ENCODE data around the gene MPV17.
"Not testable (repeated sequence)": the region's sequence is repeated elsewhere in the genome, so short reads cannot be mapped to it uniquely, and the experiment has no call there.

The MPV17 gene

DNA sequence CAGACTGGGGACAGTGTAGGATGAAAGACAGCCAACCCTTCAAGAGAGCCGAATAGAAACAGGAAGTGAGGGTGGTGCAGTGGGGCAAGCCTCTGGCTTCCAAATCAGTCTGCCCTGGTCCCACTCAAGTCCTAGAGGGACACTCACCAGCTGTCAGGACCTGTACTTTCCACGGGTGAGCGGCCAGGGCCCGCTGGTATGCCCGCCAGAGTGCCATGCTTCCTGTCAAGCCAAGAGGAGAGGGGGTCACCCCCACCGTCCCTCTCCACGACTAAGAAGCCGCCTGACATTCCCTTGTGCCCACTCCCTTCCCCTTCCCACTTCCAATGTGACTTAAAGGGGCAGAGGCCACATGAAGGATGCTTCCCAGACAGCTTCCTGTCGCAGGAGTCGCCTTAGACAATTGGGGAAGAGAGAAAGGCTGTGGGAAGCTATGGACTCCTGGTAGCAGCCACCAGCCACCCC is 564 bp downstream of the MPV17 start:
- DNase-seq: peak; percentile 9

DNA sequence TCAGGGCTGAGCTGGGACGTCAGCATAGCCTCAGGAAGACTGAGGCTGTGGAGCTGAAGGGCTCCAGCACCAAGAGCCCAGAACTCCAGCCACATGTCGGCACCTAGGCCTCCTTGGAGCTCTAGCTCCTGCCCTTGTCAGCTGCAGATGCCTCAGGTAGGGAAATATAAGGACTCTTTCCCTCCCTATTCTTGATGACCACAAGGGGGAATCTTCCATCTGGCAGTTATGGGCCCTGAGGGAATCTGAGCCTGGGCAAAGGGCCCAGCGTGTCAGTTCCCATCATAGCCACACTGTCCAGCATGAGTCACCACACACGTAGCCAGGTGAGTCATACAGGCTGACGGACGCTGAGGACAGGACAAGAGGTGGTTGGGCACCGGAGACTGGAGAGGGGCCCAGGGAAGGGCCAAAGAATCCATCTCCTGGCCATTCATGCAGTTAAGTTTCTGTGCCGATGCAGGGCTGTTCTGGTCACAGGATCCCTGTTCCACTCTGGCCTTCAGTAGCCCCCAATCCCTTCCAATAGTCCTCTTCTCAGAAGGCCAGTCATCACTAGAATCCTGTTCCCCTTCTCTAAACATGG is 1.8 kb downstream of the MPV17 start:
- DNase-seq: no peak

DNA sequence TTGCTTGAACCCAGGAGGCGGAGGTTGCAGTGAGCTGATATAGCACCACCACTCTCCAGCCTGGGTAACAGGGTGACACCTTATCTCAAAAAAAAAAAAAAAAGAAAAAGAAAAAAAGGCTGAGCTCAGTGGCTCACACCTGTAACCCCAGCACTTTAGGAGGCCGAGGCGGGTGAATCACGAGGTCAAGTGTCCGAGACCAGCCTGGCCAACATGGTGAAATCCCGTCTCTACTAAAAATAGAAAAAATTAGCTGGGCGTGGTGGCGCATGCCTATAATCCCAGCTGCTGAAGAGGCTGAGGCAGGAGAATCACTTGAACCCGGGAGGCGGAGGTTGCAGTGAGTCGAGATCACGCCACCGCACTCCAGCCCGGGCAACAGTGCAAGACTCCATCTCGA is 3.1 kb downstream of the MPV17 start:
- not testable (repeated sequence) for DNase-seq

DNA sequence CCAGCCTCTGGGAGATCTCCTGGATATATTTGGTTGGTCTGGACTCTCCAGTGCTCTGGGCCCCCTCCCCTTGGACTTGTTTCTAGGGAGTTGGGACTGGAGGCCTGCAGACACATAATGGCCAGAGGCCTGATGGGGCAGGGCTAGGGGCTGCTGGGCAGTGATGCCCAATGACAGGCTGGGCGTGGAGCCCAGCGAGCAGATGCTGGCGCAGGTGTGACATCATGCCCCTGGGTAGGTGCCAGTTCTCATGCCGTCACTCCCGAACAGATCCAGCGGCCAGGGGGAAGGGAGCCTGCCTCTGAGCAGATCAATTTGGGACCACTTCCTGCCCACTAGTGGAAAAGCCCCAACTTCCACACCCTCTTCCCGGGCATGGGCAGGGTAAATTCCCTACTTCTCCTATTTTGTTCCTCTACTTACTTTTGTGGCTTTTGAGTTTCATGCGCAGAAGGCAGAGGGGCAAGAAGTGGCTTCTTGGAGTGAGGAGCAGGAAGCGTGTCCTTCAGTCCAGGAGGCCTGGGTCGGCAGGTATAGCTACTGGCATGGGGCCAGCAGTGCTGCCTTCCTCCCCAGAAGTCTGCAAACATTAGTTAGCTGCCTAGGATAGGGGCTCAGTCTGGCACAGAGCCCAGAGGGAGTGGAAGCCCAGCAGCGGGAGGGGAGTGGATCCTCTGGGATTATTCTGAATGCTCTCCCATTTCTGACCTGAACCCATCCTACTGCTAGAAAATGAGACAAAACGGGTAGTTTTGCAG is 6.1 kb downstream of the MPV17 start:
- DNase-seq: no peak

DNA sequence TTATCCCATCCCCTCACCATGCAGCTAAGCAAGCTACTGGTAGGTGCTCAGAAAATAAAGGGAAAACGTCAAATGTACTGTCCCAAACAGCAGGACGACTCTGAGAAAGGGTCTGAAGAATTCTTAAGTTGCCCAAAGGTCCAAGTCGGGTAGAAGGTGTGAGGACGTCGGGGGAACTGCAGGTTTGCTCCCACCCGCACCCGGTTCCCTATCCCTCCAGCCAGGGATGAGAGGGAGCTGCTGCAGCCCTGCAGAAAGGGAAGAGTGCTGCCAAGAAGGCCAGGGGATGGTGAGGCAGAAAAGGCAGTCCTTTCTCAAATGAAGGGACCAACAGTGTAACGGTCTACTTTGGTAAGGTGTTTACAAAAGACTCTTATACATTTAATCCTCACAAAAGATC is 7.8 kb downstream of the MPV17 start:
- no peak for DNase-seq

DNA sequence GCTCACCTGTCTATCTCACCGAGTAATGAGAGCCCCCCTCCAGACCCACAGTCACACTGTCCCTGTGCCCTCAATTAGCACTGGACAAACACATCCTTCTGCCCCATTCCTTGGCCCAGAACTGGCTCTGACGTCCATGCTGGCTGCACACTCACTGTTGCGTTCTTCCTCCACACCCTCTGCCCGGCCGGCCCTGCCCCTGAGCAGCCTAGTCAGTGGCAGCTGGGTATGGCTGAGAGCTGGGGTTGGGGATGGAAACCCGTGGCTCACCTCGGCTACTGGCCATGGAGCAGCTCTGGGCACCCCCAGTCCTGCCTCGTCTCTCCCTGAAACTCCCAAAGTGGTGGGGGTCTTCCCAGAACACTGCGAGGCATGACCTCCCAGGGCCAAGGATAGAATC is 8.2 kb downstream of the MPV17 start:
- DNase-seq: no peak

DNA sequence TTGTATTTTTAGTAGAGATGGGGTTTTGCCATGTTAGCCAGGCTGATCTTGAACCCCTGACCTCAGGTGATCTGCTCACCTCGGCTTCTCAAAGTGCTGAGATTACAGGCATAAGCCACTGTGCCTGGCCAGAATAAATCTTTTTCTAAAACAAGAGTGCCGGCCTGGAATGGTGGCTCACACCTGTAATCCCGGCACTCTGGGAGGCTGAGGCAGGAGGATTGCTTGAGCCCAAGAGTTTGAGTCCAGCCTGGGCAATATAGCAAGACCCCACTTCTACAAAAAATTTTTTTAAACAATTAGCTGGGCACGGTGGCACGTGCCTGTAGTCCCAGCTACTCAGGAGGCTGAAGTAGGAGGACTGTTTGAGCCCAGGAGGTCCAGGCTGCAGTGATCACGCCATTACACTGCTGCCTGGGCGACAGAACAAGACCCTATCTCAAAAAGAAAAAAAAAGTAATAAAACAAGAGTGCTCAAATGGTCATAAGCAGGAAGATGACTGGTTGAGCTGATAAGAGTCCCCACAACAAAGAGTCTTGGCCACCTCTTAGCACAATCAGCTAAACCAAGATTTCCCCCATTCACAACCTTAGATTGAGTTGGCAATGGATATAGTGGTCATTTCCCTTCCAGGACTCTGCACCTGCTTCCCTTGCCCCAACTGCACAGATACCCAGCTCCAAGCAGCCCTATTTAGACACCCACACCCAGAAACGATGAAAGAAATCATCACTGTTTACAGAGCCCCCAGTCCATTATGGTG is 8.8 kb downstream of the MPV17 start:
- DNase-seq: no peak

DNA sequence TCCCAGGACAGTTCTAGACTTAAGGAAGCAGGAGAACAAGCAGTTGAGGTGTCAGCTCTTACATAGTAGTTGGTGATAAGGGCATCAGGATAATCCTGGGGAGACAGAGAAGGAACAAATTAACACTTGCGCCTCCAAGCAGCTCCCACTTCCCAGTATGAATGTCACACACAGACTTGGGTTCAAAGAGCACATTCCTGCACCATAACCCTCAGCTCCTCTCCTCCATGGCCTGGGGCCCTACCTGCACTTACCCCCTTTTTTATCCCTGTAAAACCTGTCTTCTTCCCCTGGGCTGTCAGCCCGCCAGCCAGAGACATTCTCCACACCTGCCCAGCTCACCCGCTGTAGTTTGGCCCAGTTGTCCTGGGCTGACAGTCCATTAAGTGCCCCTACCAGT is 10.7 kb downstream of the MPV17 start:
- DNase-seq: no peak

DNA sequence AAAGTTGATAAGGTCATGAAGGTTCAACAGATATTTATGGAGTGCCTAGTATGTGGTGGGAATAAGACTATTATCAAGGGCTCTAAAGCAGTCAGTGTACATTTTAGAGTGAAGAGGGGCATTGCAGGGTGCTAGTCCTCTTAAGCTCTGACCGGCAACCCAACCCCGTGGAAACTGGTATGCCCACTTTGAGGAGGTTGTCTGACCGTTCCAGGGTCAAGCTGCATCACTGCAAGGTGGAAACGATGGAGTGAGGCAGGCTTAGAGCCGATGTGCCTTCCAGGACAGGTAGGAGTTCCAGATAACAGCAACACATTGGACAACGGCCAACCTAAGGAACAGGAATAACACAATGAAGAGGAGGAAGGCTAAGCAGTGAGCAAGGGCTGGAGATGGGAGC is 13.2 kb downstream of the MPV17 start:
- no peak for DNase-seq

DNA sequence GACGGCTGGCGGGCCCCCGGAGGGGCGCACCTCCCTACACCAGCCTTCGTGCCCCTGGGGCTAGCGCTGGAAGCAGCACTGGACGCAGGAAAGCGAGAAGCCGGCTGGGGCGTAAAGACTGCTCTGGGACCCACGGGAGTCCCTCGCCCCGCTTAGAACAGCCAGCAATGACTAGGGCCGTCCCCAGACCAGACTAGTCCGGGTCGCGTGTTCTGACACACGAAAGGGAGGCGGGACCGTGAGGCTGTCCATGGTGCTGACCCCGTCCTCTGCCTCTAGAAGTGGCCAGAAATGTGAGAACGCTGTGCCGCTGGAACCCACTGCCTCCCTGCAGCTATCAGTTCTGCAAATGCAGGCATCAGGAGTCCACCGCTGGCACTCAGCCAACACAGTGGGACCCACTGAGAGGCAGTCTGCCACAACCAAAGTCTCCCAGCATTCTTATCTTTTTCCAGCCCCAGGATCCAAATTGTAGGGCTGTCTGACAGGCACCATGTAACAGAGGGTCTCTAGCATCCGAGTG is 14.5 kb downstream of the MPV17 start, which contains the start of gene UCN:
UCN (minus strand) TSS at position 87 of the 523 bp plus-strand sequence. CDS start 550 bp downstream, outside the sequence.
- no peak for DNase-seq

DNA sequence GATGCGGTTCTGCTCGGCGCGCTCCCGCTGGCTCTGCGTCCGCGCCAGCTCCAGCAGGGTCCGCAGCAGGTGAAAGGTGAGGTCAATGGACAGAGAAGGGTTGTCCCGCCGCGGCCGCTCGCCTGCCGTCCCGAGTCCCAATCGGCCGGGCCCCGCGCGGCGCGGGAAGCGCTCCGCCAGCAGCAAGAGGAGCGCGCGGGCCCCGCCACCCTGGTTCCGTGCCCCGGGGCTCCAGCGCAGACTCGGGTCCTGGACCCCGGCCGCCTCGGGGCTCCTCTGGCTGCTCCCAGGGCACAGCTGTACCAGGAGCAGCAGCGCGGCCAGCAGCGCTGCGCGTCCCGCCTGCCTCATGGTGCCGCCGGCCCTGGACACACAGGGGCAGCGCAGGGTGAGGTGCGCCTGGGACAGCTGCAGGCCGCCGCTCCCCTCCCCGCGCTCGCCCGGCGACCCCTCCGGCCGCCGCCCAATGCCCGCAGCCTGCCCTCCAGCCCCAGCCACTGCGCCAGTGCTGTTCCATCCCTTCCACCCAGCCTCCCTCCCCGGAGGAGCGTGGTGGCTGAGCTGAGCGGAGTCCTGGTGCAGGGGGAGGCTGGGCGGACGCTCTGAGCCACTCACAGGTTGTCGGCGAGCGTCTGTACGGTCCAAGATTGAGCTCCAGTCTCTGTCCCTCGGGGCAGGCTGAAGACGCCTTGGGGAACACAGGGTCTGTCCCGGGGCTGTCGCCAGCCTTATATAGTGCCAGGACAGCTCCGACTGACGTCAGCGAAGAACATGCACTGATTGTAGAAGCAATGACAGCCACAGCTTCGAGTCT is 15.1 kb downstream of the MPV17 start:
- DNase-seq: no peak

DNA sequence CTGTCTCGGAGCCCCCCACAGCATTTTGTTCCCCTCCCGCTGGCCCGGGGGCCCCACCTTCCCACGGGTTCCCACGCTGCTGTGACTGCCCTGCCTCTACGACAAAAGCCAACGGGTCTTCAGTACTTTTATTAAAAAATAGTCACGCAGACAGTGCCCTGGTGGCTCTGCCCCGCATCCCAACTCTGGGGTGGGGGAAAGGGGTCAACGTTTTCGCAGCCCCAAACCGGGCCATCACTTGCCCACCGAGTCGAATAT is 15.7 kb downstream of the MPV17 start:
- DNase-seq: no peak

DNA sequence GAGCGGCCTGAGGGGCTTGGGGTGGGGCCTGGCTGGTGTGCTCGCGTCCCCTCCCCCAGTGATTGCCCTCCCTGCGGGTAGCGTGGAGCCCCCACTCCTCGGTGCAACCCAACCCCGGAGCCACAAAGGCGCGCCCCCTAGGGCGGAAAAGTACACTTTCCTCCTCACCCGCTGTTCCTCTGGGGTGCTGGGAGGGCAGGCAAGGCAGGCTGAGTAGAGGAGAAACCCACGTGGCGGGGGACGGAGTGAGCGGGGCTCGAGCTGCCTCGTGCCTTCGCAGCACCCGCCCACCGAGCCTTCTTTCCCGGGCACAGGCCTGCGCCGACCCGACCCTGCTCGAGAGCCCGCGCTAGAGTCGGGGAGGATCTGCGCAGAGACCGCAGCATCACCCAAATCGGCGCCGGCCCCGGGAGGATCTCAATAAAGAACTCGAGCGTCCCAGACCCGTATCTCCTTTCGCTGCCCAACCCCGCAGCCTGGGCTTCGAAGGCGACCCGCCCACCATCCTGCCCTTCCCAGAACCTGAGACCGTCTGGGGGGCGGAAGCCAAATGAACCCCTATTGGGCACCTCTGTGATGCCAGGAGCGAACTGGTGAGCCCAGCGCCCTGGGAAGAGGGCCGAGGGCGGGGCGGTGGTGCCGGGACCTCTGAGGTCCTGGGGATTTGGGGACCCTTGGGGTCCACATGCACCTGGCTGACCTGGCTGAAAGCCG is 16.2 kb downstream of the MPV17 start:
- peak; percentile 34 for DNase-seq

DNA sequence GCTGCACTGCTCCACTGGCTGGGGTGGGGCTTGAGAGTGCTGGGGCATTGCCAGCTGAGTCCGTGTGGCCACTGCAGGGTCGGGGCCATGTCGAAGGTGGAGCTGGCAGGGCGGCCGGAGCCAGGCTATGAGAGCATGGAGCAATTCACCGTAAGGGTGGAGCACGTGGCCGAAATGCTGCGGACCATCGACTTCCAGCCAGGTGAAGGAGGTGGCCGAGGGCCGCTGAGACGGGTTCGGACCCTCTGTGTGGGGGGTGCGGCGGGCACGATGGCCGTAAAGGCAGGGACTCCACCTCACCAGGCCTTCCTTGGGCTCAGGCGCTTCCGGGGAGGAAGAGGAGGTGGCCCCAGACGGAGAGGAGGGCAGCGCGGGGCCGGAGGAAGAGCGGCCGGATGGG is 16.8 kb downstream of the MPV17 start:
- DNase-seq: no peak

DNA sequence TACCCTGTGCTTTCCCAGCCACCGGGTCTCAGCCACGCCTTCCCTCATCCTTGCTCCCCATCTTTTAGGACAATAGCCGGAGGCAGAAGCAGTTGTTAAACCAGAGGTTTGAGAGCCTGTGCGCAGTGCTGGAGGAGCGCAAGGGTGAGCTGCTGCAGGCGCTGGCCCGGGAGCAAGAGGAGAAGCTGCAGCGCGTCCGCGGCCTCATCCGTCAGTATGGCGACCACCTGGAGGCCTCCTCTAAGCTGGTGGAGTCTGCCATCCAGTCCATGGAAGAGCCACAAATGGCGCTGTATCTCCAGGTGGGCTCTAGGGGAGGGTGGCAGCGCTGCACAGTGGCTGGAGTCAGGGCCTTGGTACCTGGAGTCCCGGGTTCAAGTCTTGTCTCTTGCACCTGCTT is 17.4 kb downstream of the MPV17 start:
- no peak for DNase-seq

DNA sequence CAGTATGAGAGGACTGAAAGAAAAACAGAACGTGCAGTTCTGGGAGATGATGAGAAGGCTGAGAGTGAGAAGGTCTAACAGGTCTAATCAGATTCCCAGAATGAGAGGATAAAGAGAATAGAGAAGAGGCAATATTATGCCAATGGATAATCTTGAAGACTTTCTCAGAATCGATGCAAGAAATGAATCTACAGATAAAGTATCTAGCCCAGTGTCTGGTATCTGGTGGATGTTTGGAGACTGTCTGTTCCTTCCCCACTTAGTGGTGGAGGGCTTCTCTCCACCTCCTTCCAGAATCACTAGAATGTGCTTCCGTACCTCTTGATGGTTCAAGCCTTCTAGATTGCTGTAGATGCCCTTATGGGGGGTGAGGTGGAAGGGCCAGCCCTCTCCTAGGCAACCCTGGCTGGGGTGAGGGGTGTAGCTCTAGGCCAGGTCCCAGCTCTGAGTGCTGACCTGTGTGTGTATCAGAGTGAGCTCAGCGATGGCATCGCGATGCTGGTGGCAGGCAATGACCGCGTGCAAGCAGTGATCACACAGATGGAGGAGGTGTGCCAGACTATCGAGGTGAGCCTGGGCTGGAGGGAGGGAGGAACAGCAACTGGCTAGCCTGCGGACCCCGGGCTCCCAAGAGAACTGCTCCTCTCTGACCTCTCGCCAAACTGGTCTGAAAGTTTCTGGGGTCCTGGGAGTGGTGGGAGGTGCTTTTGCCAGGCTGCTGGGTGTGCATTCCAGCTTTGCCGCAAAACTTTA is 18.2 kb downstream of the MPV17 start:
- no peak for DNase-seq

DNA sequence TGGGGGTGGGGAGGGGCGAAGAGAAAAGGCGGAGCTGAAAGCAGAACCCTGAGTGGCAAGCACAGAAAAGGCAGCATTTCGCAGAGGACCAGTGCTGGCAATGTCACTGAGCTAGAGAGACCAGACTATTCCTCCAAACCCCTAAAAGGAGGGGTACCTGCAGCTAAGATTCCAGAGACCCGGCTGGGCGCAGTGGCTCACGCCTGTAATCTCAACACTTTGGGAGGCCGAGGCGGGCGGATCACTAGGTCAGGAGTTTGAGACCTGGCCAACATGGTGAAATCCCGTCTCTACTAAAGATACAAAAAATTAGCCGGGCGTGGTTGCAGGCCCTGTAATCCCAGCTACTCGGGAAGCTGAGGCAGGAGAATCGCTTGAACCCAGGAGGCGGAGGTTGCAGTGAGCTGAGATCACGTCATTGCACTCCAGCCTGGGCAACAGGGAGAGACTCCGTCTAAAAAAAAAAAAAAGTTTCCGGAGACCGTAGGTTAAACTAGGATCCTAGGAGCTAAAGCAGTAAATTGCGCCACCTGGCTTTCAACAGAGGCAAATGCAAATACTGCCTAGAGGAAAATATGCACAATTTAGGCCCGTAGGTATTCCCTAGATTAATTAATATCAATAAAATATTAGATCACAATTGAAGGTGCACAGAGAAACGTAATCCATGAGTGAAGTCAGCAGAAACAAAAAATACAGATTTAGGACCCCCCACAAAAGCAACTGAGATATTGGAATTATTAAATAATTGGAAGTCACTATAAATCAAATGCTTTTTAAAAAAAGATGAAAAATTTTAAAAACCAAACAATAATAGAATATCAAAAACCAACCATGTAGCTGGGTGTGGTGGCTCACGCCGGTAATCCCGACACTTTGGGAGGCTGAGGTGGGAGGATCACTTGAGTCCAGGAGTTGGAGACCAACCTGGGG is 19.5 kb downstream of the MPV17 start:
- peak; percentile 57 for DNase-seq

DNA sequence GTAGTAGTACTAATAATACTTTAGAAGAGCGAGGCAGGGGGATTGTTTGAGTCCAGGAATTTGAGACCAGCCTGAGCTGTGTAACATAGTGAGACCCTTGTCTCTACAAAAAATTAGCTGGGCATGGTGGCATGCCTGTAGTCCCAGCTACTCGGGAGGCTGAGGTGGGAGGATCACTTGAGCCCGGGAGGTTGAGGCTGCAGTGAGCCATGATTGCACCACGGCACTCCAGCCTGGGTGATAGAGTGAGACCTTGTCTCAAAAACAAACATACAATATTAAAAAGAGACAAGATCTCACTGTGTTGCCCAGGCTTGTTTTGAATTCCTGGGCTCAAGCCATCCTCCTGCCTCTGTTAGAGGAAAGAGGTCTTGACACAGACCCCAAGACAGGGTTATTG is 22.3 kb downstream of the MPV17 start:
- DNase-seq: not testable (repeated sequence)

DNA sequence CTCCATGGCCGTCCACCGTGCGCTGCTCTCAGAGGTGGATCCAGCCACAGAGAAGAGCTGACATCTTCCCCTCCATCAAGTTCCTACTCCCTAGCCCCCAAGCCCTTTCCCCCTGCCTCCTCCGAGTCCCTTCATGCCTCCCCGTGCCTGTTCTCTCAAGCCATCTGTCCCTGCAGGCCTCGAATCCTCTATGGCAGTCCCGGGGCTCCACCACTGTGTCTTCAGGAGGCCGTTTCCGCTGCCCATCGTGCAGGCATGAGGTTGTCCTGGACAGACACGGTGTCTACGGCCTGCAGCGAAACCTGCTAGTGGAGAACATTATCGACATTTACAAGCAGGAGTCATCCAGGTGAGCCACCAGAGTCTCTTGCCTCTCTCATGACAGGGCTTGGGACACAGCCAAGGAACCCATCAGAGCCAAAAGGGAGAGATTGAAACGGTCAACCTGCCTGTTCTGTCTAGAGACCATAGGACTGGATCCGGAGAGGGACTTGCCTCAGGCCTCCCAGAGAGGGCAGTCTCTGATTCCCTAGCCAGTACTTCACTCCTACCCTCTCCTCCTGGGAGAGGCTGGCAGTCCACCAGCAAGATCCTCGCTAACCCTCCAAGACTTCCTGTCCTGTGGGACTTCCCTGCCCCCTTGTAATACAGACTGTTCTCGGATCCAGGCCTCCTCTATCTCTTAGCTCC is 24.4 kb downstream of the MPV17 start:
- DNase-seq: no peak

DNA sequence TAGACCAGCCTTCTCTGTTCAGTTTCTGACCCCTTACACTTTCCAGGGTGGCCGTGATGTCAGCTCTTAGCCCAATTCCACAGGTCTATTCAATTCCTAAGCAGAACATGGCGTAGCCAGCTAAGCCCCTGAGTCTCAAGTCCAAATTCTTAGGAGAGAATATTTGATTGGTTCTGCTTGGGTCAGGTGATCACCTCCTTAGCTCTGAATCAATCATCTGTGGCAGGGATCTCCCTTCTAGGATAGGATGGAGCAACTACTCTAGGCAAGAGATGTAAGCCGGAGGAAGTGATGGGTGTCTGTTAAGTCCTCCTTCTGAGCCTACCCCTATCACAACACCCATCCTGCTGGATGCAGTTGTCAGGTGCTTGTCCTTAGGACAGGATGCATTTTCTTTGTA is 25.7 kb downstream of the MPV17 start:
- no peak for DNase-seq

Measured in stimulated activated CD4-positive, alpha-beta T cell treated with anti-CD3 and anti-CD28 coated beads, Interleukin-4, amount 100 ng/mL, for 24 hours (primary cell).